HG02970 (cell line): ENCODE results near the gene GPR148.

Experiments used
- ATAC-seq: cut with Tn5 transposase; IDR thresholded peaks from one replicate; pipeline ENCODE4 v1.9.1; 2021; ENCODE audit warnings: mild to moderate bottlenecking, moderate library complexity, moderate number of reproducible peaks; ENCODE audit not compliant: unreplicated experiment, low FRiP score

Gene GPR148

GRCh38 chr2:130768191-130768855 is 39.5 kb downstream of the GPR148 start:
- ATAC-seq = no peak

DNA sequence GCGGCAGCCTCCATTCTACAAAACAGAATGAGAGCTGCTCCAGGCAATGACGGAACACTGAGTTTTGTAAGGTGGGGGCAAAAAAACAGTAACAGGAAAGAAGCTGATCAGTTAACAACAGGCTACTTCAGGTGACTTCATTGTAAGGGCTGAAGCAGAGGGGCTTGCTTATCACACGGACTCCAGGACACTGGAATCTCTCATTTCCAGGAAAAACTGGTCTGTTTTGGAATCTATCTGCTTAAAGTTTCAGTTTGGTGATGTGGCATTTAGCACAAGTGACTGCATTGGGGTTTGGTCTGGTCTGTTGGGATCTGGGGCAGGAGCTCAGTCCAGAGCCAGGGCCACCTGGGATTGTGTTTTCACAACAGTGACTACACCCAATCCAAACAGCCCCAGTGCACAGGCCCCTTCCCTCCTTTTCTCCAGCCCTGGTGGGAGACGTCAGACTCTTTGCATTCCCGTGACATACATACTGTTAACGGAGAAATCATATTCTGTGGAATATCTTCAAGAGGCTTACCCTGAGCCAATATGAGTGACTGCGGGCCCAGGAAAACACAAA is 40.6 kb downstream of the GPR148 start:
- no peak for ATAC-seq

GRCh38 chr2:130776550-130776949 is 47.7 kb downstream of the GPR148 start:
- ATAC-seq = no peak

GRCh38 chr2:130778781-130779180 is 49.9 kb downstream of the GPR148 start:
- no peak for ATAC-seq
